ENCODE measurements around the gene ROBO2.

- no peak for TF ChIP-seq CTCF (IDR thresholded peaks at IDR 0.05)
- no peak for TF ChIP-seq POLR2A (IDR thresholded peaks at IDR 0.05)
- no peak for TF ChIP-seq POLR2AphosphoS5 (IDR thresholded peaks at IDR 0.05; ENCODE audit: insufficient read depth in 1 of 2, low read depth in 1 of 2)
Measured at GRCh38 chr3:77042343-77042742, 2.4 kb downstream of the ROBO2 start.

Data from vagina (tissue), 2 donors.